ENCODE results near the gene RIPOR1. TPM values are rescaled to one million over a fixed set of nuclear protein-coding genes. Genes with fewer than 3 reads are reported as not detected.
"Not testable (repeated sequence)": the region's sequence is repeated elsewhere in the genome, so short reads cannot be mapped to it uniquely, and the experiment has no call there.

Gene RIPOR1
- 116 TPM for total RNA-seq

DNA sequence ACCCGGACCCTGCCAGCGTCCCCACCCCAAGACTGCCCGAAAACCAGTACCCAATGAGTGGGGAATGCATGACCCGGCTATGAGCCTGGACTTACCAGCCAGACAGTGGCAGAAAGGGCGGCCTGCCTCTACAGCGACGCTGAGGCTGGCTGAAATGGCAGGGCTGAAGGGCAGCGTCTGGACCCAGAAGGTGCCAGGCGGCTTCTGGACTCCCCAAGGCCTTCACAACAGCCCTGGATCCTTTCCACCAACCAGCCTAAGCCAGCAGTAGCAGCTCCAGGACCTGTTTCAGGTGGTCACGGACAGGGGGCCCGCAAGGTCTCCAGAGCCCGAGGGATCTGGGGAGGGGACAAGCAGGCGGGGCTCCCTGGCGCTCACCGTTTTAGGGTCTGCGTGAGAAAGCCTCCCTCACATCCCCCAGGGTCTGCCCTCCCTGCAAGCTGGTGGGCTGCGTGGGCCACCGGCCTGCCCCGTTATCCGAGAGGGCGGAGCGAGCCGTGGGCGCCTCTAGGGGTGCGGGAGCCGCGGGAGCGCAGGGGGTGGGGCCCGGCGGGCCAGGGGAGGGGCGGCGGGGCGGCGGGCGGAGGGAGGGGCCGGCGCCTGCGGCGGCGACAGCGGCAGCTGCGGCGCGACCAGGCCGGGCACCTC lies at the start of gene RIPOR1:
TSS of gene RIPOR1 (plus strand) at position 608 of the 648 bp plus-strand sequence. CDS start 9,618 bp downstream, outside the sequence.
- peak; percentile 50 for ATAC-seq
- peak; percentile 80 for DNase-seq (ENCODE audit: low spot score)
- intact Hi-C loops (cut with DNase I), result loop anchor here (10.0 kb wide), 1 partner anchor 136 kb away; the partner anchor contains the start of genes ACD, C16orf86, ENKD1 and PARD6A

DNA sequence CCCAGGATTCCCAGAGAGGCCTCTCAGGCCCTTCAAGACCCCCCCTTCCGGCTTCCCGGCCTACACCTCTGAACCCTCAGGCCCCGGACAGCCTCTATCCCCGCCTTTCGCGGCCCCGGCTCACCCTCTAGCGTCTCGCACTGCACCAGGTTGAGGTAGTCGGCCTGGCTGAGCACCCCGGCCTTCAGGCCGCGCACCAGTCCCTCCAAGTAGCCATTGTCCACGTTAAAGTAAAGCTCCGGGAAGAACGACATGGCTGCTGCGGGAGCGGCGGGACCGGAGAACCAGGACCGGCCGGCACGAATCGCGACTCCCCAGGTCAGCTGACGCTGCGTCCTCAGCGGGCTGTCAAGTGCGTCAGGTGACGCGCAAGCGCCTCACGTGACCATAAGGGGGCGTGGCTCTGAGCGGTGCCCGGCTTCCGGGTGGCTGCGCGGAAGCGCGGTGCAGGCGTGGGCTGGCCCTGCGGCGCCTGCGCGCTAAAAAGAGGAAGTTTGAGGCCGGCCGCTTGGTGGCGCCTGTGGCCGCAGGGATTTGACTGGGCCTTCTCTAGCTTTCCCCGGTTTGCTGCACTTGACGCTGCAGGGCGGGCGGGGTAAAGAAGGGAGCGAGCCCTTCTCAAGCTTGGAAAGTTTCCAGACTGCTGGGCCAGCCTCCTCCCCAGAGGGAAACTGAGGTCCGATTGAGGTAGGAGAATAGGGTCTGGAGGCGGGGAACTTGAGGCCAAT lies 47.6 kb upstream of the RIPOR1 start, which contains the start of gene ATP6V0D1:
TSS of gene ATP6V0D1 (minus strand) at position 325 of the 728 bp plus-strand sequence. CDS start at position 254, 71 bp downstream.
- ATAC-seq (peak; percentile 98), DNase-seq (ENCODE audit: low spot score) (peak; percentile 100)
- intact Hi-C loops (cut with DNase I), result no loop called here

DNA sequence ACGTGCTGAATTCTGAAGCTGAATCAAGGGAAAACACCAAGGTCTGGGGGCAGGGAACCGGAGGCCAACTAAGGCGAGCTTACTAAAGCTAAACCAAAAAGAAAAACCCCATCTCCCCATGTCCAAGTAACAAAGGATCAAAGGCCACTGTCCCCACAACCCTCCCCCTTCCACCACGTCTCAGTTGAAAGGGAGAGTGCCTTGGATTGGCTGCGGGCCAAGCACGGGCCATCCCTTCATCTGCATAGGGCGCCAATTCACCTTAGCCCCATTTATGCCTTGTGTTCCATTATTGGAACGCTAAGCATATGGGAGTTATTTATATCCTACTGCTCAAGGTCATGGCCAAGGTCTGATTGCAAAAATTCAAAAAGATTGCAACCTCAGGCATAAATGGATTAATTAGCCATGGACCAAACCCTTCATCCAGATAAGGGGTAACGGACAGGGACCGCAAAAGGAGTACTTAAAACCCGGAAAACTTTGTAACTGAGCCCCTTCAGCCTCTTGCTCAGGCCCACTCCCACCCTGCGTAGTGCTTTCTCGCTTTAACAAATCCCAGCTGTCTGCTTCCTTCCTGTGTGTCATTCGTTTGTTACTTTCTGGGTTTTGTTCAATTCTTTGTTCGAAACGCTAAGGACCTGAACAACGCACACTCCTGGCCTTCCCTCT lies 46.9 kb upstream of the RIPOR1 start:
- peak; percentile 82 for DNase-seq (ENCODE audit: low spot score)
- intact Hi-C loops (cut with DNase I), result no loop called here
- peak; percentile 34 for ATAC-seq

DNA sequence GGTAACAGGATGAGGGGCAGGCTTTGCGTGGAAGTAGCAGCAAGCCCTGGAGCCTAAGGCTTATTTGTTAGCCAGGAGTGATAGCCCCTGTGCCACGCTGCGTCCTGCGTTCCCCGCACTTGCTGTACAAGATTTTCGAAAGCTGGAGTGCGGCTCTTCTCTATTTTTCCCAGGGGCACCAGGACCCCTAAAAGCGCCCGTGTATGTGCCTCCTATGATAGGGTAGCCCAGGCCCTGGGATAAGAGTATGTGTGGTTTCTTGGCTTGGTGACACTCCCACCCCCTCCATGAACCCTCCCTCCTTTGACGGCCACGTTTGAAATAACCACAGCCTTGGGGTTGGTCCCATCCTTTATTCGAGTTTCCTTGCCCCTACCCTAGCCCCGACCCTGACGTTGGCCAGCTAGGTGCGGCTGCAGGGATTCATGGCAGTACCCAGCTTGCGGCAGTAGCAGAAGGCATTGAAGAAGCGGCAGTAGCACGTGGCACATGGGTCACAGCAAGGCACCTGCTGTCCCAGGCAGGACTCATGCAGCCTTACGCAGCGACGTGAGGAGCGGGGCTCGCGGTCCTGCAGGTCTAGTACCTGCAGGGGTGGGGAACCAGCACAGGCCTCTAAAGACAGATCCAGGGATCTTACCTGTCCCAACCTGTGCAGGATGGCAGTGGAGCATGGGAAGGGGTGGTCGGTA lies 46.2 kb upstream of the RIPOR1 start:
- ATAC-seq (no peak), DNase-seq (ENCODE audit: low spot score) (no peak)
- intact Hi-C loops (cut with DNase I), result no loop called here

DNA sequence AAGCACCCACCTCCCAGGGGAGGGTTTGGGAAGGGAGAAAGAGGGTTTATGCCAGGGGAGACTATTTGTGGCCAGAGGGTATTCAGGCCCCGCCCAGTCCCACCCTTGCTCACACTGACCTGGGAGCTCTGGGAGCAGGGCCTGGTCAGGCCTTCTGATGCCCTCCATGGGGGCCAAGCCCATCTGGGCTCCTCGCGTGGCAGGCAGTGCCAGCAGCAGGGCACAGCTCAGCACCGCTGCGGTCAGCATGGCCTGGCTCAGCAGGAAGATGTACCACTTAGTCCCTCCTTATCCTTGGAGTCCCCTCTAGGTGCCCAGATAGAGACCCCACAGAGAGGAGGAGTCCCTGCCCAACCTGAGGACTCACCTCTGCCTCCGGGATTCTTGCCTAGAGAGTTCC lies 45.5 kb upstream of the RIPOR1 start, which contains the start of gene AGRP:
TSS of gene AGRP (minus strand) at position 398 of the 400 bp plus-strand sequence. CDS start at position 249, 149 bp downstream.
- DNase-seq (ENCODE audit: low spot score) (no peak), ATAC-seq (no peak)
- intact Hi-C loops (cut with DNase I), result no loop called here

GRCh38 chr16:67483731-67484525 lies 44.7 kb upstream of the RIPOR1 start:
- intact Hi-C loops (cut with DNase I), result no loop called here
- DNase-seq (ENCODE audit: low spot score) (no peak), ATAC-seq (no peak)

- intact Hi-C loops (cut with DNase I), result no loop called here
- ATAC-seq, result no peak
- no peak for DNase-seq (ENCODE audit: low spot score)
These were observed 41.8 kb upstream of the RIPOR1 start for GRCh38 chr16:67486805-67487204.

- intact Hi-C loops (cut with DNase I); DNase-seq (ENCODE audit: low spot score); ATAC-seq: not testable (repeated sequence)
These were observed 41.1 kb upstream of the RIPOR1 start for GRCh38 chr16:67487561-67487960.

- DNase-seq (ENCODE audit: low spot score), result no peak
- intact Hi-C loops (cut with DNase I), result no loop called here
- ATAC-seq, result peak; percentile 36
These were observed 39.1 kb upstream of the RIPOR1 start for GRCh38 chr16:67489401-67490083.

DNA sequence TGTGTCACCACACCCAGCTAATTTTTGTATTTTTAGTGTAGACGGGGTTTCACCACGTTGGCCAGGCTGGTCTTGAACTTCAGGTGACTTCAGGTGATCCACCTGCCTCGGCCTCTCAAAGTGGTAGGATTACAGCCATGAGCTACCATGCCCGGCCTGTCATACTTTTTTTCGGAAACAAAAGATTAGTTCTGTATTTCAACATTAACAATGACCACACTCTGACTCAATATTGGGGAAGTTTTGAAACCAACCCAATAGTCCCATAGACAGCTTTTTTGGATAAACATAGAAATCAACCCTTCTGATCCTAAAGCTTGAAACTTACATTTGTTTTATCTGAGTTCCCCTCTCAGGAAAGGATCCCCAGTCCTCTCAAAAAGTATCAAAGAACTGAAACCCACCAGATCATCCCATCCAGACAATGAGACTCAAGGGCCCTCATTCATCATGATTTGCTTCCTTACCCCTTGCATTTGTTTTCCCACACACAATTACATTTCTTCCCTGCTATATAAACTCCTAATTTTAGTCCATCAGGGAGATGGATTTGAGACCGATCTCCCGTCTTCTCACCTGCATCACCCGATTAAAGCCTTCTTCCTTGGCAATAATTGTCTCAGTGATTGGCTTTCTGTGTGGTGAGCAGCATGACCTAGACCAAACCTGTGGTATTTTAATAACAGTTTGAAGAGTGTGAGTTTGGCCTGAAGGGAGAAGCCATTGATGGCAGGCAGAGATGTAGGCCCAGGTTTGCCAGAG lies 38.1 kb upstream of the RIPOR1 start:
- no peak for DNase-seq (ENCODE audit: low spot score)
- ATAC-seq, result peak; percentile 47
- intact Hi-C loops (cut with DNase I), result no loop called here

- ATAC-seq (peak; percentile 94), DNase-seq (ENCODE audit: low spot score) (no peak)
- intact Hi-C loops (cut with DNase I), result no loop called here
These were observed 29.5 kb upstream of the RIPOR1 start for GRCh38 chr16:67499106-67499505.

DNA sequence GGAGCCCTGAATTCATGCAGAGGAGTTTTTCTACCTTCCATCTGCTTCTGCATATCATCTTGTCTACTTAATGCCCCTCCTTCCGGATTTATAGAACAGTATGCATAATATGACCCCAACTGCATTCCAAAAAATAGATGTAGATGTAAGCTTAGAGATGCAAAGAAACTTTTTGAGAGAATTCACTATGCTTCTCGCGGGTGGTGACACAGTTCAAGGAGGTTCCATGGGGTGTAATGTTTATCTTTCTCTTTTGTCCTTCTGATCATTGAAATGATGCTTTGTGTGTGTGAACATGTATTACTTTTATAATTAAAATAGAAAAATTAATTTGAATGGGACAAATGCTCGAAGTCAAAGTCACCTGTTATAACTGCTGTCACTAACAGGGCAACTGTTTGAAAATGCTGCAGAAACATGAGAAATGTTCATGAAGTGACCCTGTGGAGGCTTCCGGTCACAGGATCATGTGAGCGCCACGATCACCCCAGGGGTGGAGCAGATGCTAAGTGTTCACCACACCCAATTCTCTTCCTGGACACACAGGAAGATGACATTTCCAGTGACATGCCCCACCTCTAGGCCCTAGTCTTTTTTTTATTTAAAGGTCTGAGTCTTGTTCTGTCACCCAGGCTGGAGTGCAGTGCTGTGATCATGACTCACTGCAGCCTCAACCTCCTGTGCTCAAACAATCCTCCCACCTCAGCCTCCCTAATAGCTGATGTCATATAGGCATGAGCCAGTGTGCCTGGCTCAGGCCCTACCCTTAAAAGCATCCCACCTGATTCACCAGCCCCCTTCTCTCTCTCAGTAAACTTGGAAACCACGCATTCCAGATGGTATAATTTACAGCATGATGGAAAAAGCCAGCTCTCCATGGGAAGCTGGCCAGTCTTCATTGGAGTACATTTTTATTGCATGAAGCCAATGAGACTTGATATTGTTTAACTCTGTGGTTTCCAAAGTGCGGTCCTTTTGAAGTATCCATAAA lies 24.3 kb upstream of the RIPOR1 start:
- ATAC-seq (peak; percentile 73), DNase-seq (ENCODE audit: low spot score) (no peak)
- intact Hi-C loops (cut with DNase I), result no loop called here

- ATAC-seq (no peak), DNase-seq (ENCODE audit: low spot score) (no peak)
- intact Hi-C loops (cut with DNase I), result no loop called here
These were observed 22.2 kb upstream of the RIPOR1 start for GRCh38 chr16:67506468-67506867.

- no peak for ATAC-seq
- intact Hi-C loops (cut with DNase I), result no loop called here
These were observed 19.6 kb upstream of the RIPOR1 start for GRCh38 chr16:67509016-67509415.

DNA sequence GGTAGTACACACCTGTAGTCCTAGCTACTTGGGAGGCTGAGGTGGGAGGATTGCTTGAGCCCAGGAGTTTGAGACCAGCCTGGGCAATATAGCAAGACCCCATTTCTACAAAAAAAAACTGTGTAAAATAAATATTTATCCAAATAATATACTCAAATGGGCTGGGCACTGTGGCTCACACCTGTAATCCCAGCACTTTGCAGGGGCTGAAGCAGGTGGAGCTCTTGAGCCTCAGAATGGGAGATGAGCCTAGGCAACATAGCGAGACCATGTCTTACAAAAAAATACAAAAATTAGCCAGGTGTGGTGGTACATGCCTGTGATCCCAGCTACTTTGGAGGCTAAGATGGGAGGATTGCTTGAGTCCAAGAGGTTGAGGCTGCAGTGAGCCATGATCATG lies 14.7 kb upstream of the RIPOR1 start:
- intact Hi-C loops (cut with DNase I); ATAC-seq; DNase-seq (ENCODE audit: low spot score): not testable (repeated sequence)

More at GRCh38 chr16:67509016-67509415, 19.6 kb upstream of the RIPOR1 start:
- no peak for DNase-seq (ENCODE audit: low spot score)

- ATAC-seq (peak; percentile 63), DNase-seq (ENCODE audit: low spot score) (peak; percentile 86)
- intact Hi-C loops (cut with DNase I), result no loop called here
These were observed 14.2 kb upstream of the RIPOR1 start for GRCh38 chr16:67514382-67514828.

Measured in sciatic nerve (tissue), 2 donors.